AG09319 (cell line): Measurements from ENCODE around the gene PHYKPL.

Experiments
- DNase-seq: peaks from one replicate; pipeline ENCODE4 v3.0.0-alpha.2; 2010; ENCODE audit warnings: low read depth; ENCODE audit errors: extremely low read depth
- CTCF ChIP-seq: IDR thresholded peaks from 2 replicates; pipeline ENCODE4 v1.5.1; 2011; ENCODE audit warnings: low read depth, mild to moderate bottlenecking, inconsistent platforms, low read length, moderate library complexity

PHYKPL gene

GRCh38 chr5:178206166-178207101, 26.2 kb downstream of the PHYKPL start:
- DNase-seq, result no peak
- TF ChIP-seq CTCF, result no peak

- no peak for TF ChIP-seq CTCF
- no peak for DNase-seq
These were observed 26.9 kb downstream of the PHYKPL start for GRCh38 chr5:178205749-178206047.

GRCh38 chr5:178204935-178205748, 27.5 kb downstream of the PHYKPL start:
- TF ChIP-seq CTCF, result no peak
- DNase-seq, result peak; percentile 30

GRCh38 chr5:178204182-178204934, 28.2 kb downstream of the PHYKPL start, which contains the start of gene HNRNPAB:
HNRNPAB (plus strand) TSS chr5:178204533; CDS start chr5:178204838, 305 bp downstream.
- DNase-seq, result peak; percentile 93
- no peak for TF ChIP-seq CTCF

GRCh38 chr5:178203670-178204181, 28.9 kb downstream of the PHYKPL start:
- TF ChIP-seq CTCF, result no peak
- DNase-seq, result no peak

GRCh38 chr5:178202541-178202940, 30.1 kb downstream of the PHYKPL start:
- no peak for TF ChIP-seq CTCF
- no peak for DNase-seq
